NB4 (cell line): ENCODE results near the gene ZNF20.

ENCODE experiments used
- DNase-seq: peaks from one replicate; pipeline ENCODE4 v3.0.0; 2010; ENCODE audit warnings: low read depth
- H3K4me3 ChIP-seq: one replicate; pipeline ENCODE4 v1.5.1; 2011; ENCODE audit warnings: mild to moderate bottlenecking, low read depth, low read length, moderate library complexity
- MYC ChIP-seq: IDR thresholded peaks from 2 replicates; pipeline ENCODE4 v1.6.1; 2011; ENCODE audit warnings: low read depth, low read length
- POLR2A ChIP-seq: IDR thresholded peaks from 2 replicates; pipeline ENCODE4 v1.6.1; 2011; ENCODE audit warnings: mild to moderate bottlenecking; ENCODE audit not compliant: insufficient read length; ENCODE audit errors: extremely low read depth
- TF ChIP-seq, protein P1 (sequence below): IDR thresholded peaks from 2 replicates; pipeline ENCODE4 v1.6.1; 2011; ENCODE audit warnings: low read depth, low read length
- TF ChIP-seq, protein P2 (sequence below): IDR thresholded peaks from one replicate; pipeline ENCODE4 v1.5.1; 2012; ENCODE audit warnings: low read depth, low read length

The ZNF20 gene

DNA sequence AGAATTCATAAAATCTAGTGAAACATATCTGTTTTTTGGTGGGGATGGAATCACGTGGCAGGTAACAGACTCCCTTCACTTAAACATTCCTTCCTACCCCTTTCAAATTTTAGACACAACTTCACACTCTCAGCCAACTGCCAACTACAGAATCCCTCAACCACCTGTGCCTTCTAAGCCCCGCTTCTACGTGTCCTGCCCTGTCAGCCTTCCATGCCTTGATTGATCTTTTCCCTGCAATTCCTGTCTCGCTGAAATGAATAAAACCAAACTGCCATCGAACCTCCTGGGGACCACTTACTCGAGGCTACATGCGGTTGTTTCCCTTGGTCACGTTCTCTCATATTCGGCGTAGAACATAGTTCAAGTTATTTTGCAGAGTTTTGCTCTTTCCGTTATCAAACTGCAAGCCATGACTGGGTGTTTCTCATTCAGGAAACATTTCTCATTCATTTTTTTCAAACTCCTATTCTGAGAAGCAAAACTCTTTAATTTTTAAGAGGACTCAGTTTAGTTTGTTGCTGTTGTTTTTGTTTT lies 15.2 kb upstream of the ZNF20 start:
- TF ChIP-seq POLR2A: no peak
- DNase-seq: no peak
- peak overlapping the region; percentile 11 for H3K4me3 ChIP-seq

DNA sequence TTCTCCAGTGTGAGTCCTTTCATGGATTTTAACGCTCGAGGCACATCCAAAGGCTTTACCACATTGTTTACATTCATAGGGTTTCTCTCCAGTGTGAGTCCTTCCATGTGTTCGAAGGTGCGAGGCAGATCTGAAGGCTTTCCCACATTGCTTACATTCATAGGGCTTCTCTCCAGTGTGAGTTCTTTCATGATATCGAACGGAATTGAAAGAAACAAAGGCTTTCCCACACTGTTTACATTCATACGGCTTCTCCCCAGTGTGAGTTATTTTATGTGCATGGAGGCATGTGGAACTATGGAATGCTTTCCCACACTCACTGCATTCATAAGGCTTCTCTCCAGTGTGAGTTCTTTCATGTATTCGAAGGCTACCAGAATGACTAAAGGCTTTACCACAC lies 5.2 kb upstream of the ZNF20 start:
- DNase-seq: no peak

DNA sequence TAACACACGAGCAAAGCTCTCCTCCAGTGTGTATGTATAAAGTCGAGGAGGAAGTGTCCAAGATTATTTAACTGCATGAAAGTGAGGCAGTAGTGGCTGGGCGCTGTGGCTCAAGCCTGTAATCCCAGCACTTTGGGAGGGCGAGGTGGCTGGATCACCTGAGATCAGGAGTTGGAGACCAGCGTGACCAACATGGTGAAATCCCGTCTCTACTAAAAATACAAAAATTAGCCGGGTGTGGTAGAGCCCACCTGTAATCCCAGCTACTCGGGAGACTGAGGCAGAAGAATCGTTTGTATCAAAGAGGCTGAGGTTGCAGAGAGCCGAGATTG lies 1.2 kb upstream of the ZNF20 start:
- DNase-seq: no peak
- H3K4me3 ChIP-seq: no peak overlapping the region
- TF ChIP-seq, protein P1, sequence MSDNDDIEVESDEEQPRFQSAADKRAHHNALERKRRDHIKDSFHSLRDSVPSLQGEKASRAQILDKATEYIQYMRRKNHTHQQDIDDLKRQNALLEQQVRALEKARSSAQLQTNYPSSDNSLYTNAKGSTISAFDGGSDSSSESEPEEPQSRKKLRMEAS: no peak
- TF ChIP-seq, protein P2, sequence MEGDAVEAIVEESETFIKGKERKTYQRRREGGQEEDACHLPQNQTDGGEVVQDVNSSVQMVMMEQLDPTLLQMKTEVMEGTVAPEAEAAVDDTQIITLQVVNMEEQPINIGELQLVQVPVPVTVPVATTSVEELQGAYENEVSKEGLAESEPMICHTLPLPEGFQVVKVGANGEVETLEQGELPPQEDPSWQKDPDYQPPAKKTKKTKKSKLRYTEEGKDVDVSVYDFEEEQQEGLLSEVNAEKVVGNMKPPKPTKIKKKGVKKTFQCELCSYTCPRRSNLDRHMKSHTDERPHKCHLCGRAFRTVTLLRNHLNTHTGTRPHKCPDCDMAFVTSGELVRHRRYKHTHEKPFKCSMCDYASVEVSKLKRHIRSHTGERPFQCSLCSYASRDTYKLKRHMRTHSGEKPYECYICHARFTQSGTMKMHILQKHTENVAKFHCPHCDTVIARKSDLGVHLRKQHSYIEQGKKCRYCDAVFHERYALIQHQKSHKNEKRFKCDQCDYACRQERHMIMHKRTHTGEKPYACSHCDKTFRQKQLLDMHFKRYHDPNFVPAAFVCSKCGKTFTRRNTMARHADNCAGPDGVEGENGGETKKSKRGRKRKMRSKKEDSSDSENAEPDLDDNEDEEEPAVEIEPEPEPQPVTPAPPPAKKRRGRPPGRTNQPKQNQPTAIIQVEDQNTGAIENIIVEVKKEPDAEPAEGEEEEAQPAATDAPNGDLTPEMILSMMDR: no peak
- no peak for TF ChIP-seq MYC
- TF ChIP-seq POLR2A: no peak

More for the DNA sequence above, 5.2 kb upstream of the ZNF20 start:
- TF ChIP-seq MYC: no peak
- TF ChIP-seq, protein P2: no peak
- no peak for TF ChIP-seq POLR2A
- TF ChIP-seq, protein P1: no peak
- H3K4me3 ChIP-seq: no peak overlapping the region

DNA sequence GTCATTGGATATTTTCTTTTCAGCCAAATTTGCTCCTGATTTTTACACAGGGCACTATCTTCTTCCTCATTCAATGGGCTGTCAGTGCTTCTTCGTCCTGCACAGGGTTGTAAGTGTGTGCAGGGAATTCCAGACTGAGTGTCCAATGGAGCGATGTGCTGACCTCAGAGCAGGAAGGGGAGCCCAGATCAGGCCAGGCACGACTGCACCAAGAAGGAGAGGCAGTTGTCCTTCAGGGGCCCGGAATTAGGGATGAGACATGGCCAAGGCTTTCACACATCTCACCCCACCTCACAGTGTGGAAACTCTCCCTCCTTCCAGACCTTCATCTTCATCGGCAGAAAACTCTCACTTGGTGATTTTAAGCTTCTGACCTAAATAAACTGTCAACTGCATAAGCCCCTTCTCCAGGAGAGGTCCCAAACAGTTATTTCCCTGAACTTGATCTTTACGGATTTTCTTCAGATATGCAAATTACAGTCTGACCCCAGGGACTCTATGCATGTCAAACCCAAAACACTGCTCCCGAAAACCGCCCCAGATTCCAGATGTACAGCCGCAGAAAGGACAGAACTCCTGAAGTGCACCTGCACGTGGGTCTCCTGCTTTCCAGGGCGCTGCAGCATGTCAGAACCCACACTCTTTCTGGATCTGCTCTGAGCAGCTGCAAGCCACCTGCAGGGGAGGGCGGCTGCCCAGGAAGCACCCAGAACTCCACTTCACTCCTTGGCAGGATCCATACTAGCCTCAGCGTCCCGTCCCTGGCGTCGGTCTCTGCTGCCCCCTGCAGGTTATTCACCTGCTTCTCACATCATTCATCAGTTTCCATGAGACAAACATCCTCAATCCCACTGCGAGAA lies 625 bp upstream of the ZNF20 start:
- TF ChIP-seq POLR2A: peak; percentile 12
- TF ChIP-seq, protein P1: 0 out of 2 replicates have a peak, but pooled peaks have one; percentile 15
- TF ChIP-seq, protein P2: peak; percentile 68
- TF ChIP-seq MYC: no peak
- peak; percentile 89 for DNase-seq
- H3K4me3 ChIP-seq: peak overlapping the region; percentile 66

DNA sequence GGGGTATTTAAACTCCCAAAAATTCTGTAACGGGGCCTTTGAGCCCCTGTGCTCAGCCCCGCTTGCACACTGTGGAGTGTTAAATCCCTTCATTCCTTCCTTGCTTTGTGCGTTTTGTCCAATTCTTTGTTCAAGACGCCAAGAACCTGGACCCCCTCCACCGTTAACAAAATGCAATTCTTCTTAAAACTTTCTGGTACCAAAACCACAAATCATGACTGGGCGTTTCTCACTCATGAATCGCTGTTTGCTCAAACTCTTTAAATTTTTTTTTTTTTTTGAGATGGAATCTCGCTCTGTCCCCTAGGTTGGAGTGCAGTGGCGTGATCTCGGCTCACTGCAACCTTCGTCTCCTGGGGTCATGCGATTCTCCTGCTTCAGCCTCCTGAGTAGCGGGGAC lies 881 bp downstream of the ZNF20 start:
- TF ChIP-seq MYC (no peak), POLR2A (no peak)
- TF ChIP-seq, protein P2: no peak
- TF ChIP-seq, protein P1: no peak
- DNase-seq: no peak
- H3K4me3 ChIP-seq: peak overlapping the region; percentile 66

DNA sequence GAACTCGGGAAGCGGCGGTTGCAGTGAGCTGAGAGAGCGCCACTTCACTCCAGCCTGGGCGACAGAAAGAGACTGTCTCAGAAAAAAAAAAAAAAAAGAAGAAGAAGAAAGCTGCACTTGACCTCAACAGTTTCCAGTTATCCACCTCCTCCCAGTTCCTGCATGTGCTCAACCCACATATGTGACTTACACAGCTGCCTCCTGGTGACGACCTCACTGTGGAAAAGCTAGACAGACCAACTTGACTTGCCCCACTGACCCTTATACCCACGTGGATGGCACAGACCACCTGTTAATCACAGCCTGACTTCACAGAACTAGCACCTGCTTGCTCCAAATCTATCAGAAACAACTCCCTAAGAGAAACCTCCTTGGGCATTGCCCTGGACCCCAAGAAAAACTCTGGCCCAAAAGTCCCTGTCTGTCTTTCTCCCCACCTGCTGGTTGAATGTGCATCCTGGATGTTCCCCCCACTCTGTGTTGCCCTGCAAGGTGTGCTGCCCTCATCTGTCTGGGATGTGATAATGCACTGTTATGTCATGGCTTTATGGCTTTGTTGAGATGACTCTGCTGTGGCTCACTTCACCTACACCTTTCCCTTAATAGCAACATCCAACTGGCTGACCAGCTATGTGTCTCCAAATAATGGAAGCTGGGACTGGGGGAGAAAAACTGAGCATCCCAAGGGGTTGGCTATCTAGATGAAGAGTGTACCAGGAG lies 2.8 kb downstream of the ZNF20 start:
- no peak overlapping the region for H3K4me3 ChIP-seq
- TF ChIP-seq, protein P2: peak; percentile 54
- no peak for TF ChIP-seq POLR2A
- DNase-seq: peak; percentile 61
